GM19455 (cell line): ENCODE data around the gene GLIPR2.

ENCODE experiments used
- ATAC-seq: cut with Tn5 transposase; IDR thresholded peaks from one replicate; pipeline ENCODE4 v1.9.1; 2021; ENCODE audit not compliant: unreplicated experiment

GLIPR2 gene

GRCh38 chr9:36192196-36192595 lies 55.7 kb downstream of the GLIPR2 start:
- no peak for ATAC-seq

- no peak for ATAC-seq
Observed at GRCh38 chr9:36193023-36193422, 56.5 kb downstream of the GLIPR2 start.

- no peak for ATAC-seq
Observed at GRCh38 chr9:36194326-36195000, 57.9 kb downstream of the GLIPR2 start.

GRCh38 chr9:36204906-36205547 lies 68.5 kb downstream of the GLIPR2 start:
- no peak for ATAC-seq

- no peak for ATAC-seq
Observed at GRCh38 chr9:36207016-36207415, 70.5 kb downstream of the GLIPR2 start.

- ATAC-seq: no peak
Observed at GRCh38 chr9:36207546-36208012, 71.0 kb downstream of the GLIPR2 start.

GRCh38 chr9:36208521-36209253 lies 72.2 kb downstream of the GLIPR2 start:
- ATAC-seq: no peak

- no peak for ATAC-seq
Observed at GRCh38 chr9:36210722-36211121, 74.2 kb downstream of the GLIPR2 start.

GRCh38 chr9:36211510-36211909 lies 75.0 kb downstream of the GLIPR2 start:
- no peak for ATAC-seq

- no peak for ATAC-seq
Observed at GRCh38 chr9:36213387-36213786, 76.9 kb downstream of the GLIPR2 start.
